NCI-H526 treated with DMSO at 0.1 percent for 48 hours (cell line): ENCODE measurements around the gene HDAC9.
"Not testable (repeated sequence)": the region's sequence is repeated elsewhere in the genome, so short reads cannot be mapped to it uniquely, and the experiment has no call there.

Experiments
- DNase-seq: peaks from one replicate; lab custom pipeline; 2025; lab: John Stamatoyannopoulos, UW

The HDAC9 gene

GRCh38 chr7:18971839-18972238, 476.3 kb downstream of the HDAC9 start:
- no peak for DNase-seq

DNA sequence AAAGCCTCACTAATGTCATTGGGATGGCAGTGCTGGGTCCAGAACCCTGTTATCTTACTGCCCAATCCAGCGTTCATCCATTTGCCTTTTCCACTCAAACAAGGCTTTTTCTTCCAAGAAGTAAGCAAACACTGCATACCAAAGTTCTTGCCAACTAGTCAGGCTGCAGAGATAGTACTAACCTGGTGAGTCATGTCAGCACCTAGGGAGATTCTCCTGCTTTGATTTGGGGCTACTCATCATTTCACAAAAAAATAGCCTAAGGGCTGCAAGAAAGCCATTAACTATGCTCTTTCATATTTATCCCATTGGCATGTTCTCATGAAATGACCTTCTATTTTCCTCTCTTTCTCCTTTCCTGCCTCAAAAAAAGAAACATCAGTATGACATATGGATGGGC, 479.3 kb downstream of the HDAC9 start:
- DNase-seq: no peak

DNA sequence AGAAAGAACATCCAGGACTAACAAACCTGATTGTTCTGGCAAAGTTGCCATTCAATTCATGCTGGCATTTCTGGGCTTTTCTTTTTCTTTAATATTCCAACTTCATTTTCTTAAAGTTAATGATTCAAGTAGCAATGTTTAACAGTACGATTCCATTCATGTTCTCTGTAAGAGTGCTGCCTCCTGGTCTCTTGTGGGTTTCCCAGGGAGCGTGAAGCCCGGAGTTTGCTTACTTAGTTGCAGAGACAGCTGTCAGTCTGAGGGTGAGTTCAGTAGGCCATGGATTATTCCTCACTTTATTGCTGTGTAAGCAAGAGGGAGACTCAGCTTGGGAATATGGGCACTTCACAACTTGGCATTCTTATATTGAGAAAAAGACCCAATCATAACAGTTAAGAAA, 479.7 kb downstream of the HDAC9 start:
- no peak for DNase-seq

DNA sequence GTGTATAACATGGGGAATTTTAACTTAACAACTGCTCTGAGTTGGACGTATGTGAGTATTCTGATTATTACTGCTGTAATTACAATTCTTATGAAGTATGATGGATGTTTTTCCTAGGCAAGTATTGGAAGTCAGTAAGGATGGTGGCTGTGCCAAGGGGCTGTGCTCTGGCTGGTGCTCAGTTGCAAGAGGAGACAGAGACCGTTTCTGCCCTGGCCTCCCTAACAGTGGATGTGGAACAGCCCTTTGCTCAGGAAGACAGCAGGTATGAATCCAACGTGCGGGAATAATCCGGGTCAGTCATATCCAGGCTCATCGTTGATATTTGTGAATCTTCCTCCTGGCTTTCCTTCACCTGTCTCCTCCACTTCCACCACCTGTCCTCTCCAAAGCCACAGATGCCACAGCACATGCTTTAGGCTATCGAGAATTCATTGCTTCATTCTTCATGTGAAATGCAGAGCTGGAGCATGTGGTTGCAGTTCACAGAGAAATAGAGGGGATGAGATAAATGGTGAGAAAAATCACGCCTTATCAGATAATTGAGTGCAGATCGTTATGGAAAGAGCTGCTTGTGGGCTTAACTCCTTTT, 480.2 kb downstream of the HDAC9 start:
- DNase-seq: no peak

DNA sequence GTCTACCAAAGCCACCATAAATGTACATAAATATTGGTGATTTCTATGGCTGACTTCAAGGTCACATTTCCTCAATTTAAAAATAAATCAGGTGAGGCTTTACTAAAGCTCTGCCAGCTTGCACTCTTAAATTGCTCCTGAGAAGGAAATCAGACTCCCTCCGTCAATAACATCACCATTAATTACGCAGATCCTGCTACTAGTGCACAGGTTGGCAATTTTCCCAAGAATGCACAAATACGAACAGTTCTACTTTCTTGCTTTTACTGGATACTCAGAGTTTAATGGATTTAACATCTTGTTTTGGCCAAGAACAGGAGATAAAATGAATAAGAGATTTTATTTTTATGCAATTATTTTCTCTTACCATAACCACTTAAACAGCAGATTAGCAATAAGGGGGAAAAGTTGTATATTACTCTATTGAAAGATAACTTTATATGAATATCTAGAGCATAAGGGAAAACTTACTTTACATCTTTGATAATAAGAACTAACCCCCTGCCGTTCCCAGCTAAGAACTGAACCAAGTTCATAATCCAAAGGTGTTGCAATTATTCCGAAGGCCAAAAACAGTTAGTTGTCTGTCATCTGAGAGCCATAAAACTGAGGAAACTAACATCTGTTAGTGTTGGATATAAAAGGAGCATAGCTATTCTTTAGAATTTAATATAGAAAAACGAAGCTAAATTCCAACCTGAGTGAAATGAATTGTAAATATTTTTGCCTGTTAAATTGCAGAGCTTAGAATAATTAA, 481.3 kb downstream of the HDAC9 start:
- DNase-seq: no peak

GRCh38 chr7:18978108-18978495, 482.6 kb downstream of the HDAC9 start:
- no peak for DNase-seq

DNA sequence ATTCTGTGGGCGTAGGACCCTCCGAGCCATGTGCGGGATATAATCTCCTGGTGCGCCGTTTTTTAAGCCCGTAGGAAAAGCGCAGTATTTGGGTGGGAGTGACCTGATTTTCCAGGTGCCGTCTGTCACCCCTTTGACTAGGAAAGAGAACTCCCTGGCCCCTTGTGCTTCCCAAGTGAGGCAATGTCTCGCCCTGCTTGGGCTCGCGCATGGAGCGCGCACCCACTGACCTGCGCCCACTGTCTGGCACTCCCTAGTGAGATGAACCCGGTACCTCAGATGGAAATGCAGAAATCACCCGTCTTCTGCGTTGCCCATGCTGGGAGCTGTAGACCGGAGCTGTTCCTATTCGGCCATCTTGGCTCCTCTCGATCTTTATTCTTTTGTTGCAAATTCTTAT, 495.2 kb downstream of the HDAC9 start:
- not testable (repeated sequence) for DNase-seq

DNA sequence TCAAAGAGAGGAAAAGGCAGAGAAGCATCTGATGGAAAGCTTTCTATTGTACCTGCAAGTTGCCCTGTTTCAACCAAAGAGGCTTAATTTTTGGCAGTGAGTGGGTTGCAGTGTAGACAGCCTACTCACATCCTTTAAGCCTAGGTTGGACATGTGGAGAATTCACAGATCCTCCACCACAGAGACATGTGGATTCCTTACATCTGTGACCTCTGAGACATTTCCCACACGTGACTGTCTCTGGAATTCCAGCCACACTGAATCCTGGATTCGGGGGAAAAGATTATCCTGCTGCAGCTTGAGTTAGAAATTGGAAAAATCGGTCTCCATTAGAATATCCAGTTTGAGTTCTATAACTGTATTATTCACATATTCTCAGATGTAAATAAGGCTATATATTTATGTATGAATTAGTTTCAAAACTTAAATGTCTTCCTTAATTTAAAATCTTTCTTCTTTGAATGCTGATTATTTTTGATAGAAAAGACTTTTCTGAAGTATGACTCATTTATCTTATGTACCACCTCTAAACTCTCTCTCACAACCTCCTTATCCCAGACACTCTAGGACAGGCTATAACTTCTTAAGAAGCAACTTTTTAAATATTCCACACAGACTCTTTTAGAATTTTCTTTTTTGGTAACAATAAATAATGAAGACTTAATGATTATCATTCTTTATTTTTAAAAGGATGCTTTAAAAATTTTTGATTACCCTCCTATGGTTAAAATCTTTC, 498.6 kb downstream of the HDAC9 start:
- no peak for DNase-seq

DNA sequence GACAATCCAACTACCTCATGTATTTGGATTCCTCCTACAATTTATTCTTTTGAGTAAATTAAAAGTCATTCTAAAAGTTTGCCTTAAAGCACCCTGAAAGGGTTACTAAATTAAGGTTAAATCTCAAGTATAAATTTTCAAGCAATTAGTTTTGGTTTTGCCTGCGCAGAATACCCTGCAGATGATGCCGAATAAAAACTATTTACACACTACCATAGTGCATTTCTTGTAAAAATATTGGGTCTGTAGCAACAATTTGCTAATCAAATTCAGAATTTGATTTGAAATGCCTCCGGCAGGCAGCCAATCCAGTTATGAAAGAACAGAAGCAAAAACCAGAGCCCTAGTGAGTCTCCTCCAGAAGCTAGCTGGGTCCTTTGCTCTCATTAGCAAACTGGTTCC, 499.7 kb downstream of the HDAC9 start:
- no peak for DNase-seq

- no peak for DNase-seq
These were observed 500.4 kb downstream of the HDAC9 start for GRCh38 chr7:18995811-18996426.

DNA sequence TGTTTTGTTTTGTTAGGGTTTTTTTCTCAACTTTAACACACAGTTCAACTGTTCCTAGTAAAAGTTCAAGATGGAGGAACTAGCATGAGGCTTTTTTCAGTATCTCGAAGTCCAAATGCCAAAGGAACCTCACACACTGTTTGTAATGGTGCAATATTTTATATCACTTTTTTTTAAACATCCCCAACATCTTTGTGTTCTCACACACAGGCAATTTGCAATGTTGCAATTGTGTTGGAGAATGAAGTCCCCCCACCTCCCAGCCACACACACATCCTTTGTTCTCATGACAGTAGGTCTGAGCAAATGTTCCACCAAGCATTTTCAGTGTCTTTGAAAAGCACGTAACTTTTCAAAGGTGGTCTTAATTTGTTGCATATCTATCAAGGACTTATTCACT, 501.0 kb downstream of the HDAC9 start:
- no peak for DNase-seq

DNA sequence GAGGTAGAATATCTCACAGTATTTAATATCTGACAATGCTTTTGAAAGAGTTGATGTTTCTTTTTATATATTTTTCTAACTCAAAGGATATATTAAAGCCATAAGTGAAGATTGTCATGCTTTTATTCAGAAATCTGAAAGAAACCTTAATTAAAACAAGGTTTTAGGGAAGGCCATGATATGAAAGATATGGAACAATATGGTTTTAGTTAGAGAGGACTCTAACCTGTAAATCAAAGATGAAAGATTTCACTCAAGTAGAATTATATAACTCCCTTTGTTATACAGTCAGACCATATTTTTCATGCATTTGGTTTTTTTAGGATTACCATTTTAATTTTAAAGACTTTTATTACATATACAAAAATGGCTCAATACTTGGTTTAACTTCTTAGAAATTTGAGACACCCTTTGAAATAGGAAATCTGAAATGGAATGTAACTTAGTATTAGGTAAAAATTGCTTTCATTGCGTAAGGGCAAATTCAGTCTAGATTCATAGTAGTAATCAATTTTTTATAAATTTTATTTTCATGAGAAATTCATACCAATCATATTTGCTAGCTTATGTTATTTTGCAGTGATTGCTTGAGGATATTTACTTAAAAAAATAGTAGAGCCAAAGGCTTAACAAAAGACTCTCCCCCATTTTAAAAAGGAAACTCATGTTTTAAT, 502.1 kb downstream of the HDAC9 start:
- DNase-seq: no peak

DNA sequence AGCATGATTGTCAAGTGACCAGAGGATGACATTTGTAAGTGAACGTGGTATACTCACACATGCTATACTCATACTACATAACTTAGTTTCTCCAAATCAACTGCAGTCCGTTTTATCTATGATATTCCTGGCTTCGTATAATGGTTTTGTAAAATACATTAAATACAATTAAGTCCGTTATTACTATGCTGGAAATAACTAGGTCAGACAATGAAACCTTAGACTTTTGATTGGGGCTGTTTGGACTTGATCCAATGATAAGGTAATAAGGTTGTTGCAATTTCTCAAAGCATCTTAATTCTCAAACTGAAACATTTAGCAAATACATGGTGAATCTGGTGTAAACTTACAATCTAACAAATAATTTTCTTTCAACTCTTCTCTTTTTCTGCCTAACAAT, 504.9 kb downstream of the HDAC9 start:
- DNase-seq: no peak

GRCh38 chr7:19001854-19002253, 506.3 kb downstream of the HDAC9 start:
- no peak for DNase-seq

- DNase-seq: no peak
These were observed 513.8 kb downstream of the HDAC9 start for GRCh38 chr7:19009241-19009935.

DNA sequence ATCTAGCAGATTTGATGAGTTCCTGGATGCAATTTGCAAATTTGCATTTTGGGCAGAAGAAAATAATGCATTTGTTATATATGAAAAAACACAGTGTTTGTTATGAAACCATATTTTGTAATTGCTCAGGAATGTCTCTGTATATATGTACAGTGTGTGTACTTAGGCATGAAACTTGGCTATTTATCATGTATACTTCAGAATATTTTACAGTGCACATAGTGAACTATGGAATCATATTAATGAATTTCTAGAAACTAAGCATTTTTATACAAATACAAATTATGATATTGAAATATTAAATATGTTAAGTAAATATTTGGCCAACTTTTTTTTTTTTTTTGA, 514.4 kb downstream of the HDAC9 start:
- no peak for DNase-seq

GRCh38 chr7:19011212-19011611, 515.7 kb downstream of the HDAC9 start:
- no peak for DNase-seq

- no peak for DNase-seq
These were observed 519.5 kb downstream of the HDAC9 start for GRCh38 chr7:19015098-19015497.

DNA sequence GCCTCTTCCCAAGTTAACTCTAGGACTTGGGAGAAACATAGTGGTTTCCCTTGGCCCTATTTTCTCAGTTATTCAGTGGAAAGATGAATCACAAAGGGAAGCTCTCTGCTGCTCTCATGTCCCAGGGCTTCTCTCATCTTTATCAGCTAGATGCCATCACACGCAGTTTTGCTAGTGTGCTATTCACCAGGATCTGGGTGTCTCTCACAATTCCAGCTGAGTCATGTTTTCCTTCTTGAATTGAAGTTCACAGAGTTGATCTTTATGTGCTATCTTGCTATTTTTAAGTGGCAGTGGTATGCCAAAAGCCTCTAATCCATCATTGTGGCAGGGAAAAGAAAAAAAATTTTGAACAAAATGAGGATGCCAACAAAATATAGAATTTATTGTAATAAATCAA, 520.6 kb downstream of the HDAC9 start:
- DNase-seq: no peak

GRCh38 chr7:19017374-19017773, 521.8 kb downstream of the HDAC9 start:
- no peak for DNase-seq

- no peak for DNase-seq
These were observed 524.5 kb downstream of the HDAC9 start for GRCh38 chr7:19020062-19020461.

GRCh38 chr7:19020711-19021110, 525.2 kb downstream of the HDAC9 start:
- no peak for DNase-seq
